HepG2 (cell line): ENCODE data around the gene MXI1.

Experiments used
- KMT2A ChIP-seq: sonication (generic); formaldehyde crosslinking; IDR thresholded peaks from 2 replicates; pipeline ENCODE4 v1.4.0; 2020; ENCODE audit warnings: missing genetic modification reagents
- ZXDC ChIP-seq: sonication (generic); formaldehyde crosslinking; IDR thresholded peaks from 2 replicates; pipeline ENCODE4 v1.5.0; 2020; ENCODE audit warnings: mild to moderate bottlenecking, missing genetic modification reagents
- TF ChIP-seq, protein P1 (sequence below): sonication (generic); formaldehyde crosslinking; IDR thresholded peaks from 2 replicates; pipeline ENCODE4 v1.5.0; 2020; ENCODE audit warnings: mild to moderate bottlenecking, missing genetic modification reagents, moderate library complexity

- no peak for TF ChIP-seq KMT2A (CRISPR knock-in tag)
- TF ChIP-seq ZXDC (CRISPR knock-in tag) = no peak
- TF ChIP-seq, protein P1, sequence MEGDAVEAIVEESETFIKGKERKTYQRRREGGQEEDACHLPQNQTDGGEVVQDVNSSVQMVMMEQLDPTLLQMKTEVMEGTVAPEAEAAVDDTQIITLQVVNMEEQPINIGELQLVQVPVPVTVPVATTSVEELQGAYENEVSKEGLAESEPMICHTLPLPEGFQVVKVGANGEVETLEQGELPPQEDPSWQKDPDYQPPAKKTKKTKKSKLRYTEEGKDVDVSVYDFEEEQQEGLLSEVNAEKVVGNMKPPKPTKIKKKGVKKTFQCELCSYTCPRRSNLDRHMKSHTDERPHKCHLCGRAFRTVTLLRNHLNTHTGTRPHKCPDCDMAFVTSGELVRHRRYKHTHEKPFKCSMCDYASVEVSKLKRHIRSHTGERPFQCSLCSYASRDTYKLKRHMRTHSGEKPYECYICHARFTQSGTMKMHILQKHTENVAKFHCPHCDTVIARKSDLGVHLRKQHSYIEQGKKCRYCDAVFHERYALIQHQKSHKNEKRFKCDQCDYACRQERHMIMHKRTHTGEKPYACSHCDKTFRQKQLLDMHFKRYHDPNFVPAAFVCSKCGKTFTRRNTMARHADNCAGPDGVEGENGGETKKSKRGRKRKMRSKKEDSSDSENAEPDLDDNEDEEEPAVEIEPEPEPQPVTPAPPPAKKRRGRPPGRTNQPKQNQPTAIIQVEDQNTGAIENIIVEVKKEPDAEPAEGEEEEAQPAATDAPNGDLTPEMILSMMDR (CRISPR knock-in tag) = no peak
Observed at GRCh38 chr10:110242511-110242910, 35.1 kb downstream of the MXI1 start.
